Measurements from ENCODE around the gene UCP1.

- TF ChIP-seq CTCF (IDR thresholded peaks at IDR 0.05; ENCODE audit: low read depth, low read length), result no peak
- no peak for TF ChIP-seq MAX (IDR thresholded peaks at IDR 0.05; ENCODE audit: low read depth, low read length)
Observed at GRCh38 chr4:140571620-140572019, 2.9 kb upstream of the UCP1 start.
